Ammon's horn (tissue), 1 donor: ENCODE data around the gene PMEPA1.

ENCODE experiments used
- DNase-seq: peaks from one replicate; pipeline ENCODE4 v3.0.0-alpha.2; 2016; ENCODE audit warnings: low spot score

PMEPA1 gene

DNA sequence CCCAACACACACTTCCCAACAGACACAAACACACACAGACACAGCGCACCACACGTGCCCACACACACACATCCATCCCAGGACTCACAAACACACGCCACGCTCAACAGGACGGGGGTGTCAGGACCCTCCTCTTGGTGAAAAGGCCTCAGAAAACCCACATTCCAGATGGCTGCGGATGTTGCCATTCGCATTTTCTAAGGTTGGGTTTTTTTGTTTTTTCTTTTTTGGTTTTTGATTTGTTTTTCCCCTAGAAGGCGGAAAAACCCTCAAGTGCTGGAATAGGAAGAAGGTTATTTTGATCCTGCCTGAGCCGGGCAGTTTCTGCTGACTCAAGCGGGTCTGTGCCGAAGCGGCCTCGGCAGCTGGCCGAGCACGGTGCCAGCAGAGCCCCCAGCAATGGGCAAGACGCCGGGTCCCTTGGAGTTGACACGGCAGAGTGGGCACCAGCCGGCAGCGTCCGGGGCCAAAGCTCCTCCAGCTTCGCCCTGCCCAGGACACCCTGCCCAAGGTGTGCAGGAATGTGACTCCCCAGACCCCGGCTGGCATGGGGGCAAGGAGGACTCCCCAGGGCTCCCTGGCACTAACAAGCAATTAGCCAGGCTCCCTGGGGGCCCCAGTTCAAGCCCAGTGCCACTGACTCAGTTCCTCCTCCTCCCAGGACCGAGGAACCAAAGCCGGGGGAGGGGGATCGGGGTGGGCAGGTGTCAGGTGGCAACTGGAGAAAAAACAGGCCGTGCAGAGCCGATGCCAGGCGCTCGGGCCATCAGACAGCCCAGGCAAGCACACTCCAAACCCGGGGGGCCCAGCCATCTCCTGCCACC lies 48.7 kb downstream of the PMEPA1 start:
- peak; percentile 42 for DNase-seq

DNA sequence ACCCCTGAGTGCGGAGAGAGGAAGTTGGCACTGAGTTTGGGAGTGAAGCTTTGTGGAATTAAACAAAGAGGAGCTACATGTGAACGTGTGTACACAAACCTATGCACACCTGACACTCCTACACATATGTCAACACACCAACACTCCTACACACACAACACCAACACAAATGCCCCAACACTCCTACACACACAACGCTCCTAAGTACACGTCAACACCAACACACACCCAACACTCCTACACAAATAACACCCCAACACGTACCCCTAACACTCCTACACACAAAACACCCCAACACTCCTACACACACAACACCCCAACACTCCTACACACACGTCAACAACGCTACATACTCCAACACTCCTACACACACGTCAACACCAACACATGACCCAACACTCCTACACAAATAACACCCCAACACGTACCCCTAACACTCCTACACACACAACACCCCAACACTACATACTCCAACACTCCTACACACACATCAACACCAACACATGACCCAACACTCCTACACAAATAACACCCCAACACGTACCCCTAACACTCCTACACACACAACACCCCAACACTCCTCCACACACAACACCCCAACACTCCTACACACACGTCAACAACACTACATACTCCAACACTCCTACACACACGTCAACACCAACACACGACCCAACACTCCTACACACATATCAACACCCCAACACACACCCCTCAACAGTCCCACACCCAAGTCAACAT lies 49.5 kb downstream of the PMEPA1 start:
- DNase-seq = no peak

DNA sequence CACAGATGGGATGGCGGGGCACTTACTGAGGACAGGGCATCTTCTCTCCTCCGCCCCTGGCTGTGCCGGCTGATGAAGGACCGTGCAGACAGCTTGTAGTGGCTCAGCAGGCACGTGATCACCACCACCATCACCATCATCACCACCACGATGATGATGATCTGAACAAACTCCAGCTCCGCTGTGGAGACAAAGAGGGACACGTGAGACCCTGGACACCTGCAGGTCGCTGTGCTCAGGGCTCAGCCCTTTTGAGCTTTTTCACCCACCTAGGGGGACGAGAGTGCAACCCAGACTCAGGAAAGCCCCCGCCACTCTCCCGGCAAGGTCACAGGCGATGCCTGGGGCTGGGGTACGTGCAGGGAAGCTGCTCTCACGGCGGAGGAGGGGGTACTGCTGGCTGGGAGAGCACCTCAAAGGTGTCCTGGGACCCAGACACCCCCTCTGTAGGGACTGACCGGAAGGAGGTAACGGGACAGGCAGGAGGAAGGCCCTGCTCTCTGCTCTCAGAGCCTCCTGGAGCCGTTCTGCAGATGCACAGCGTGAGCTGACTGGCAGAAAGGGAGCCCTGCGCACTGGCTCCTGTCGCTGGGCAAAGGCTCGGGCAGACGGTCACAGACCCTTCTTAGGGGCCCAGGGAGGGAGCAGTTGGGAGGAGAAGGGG lies 50.2 kb downstream of the PMEPA1 start:
- no peak for DNase-seq

DNA sequence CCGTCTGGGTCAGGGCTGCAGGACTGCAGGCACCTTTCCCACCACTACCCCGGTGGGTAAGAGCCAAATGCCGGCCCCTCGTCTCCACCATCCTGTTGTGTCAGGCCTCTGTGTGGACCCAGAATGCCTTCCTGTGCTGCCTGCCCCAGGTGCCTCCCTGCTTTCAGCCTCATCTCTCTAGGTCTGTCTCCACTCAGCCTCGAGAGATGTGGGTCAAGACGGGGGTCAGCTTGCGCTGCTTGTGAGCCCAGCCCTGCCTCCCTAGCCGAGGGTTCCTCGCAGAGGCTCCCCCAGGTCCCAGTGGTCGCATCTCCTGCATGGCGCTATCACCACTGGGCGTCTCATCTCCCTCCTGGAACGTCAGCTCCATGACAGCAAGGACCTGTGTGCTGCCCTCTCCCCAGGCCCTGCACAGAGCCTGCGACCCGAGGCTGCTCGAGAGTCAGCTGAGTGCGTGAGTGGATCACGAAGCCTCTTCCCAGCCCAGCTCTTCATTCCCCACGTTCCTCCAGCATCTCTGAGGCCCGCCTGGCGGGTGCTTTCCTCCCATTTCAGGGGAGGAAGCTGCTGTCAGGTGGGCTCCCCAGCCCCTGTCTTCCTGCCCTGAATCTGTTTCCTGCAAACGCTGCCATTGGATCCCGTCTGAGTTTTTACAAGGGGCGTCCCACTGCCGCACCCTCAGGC lies 50.8 kb downstream of the PMEPA1 start:
- no peak for DNase-seq

DNA sequence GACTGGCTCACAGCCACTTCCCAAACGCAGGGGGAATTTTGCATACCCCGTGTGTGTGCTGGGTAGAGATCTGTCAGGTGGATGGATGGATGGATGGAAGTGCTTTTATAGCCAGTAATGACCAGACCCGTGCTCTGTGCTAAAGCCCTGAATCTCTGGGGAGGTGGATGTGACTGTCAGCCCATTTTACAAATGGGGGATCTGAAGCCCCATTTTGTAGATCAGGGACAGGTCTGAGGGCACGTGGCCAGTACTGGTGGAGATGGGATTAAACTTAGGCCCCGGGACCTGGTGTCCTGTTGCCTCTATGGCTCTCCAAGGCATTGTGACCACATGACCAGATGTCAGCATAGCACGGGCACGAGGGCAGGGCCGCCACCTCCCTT lies 51.4 kb downstream of the PMEPA1 start:
- peak; percentile 1 for DNase-seq

DNA sequence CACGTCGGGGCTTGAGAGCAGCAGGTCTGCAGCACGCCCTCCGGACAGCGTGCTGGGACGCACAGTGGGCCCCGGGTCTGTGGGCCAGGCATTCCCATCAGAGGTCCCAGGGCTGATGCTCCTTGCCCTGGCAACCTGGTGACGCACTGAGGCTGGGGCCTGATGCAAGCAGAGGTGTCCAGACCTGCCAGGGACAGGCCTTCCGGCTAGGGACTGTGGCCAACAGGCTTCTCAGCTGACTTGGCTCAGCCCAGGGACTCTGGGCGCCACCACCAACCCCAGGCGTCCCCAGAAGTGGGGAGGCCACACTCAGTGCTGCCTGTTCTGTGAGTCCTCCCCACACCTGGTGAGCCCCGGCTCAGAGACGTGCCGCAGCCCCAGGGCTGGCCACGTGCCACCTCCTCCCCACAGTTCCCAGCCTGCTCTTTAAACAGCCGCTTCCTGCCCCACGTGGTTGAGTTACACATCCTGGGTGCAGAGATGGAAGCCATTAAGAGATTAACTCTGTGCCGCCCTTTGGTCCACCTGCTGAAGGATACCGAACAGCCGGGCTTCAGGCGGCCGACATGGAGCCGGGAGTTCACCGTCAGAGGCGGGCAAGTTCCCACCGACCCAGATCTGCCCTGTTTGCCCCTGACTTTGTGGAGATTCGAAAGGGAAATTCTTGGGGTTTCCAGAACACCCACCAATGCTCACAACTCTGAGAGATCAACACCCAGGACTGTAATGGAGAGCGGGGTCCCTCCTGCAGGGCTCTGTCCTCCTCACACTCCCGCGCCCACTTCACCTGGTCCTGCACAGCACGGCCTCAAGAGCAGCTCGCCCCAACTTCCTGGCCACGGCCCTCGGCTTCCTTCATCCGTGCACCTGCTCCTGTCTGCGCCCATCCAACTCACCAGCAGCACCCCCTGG lies 52.0 kb downstream of the PMEPA1 start:
- peak; percentile 10 for DNase-seq

DNA sequence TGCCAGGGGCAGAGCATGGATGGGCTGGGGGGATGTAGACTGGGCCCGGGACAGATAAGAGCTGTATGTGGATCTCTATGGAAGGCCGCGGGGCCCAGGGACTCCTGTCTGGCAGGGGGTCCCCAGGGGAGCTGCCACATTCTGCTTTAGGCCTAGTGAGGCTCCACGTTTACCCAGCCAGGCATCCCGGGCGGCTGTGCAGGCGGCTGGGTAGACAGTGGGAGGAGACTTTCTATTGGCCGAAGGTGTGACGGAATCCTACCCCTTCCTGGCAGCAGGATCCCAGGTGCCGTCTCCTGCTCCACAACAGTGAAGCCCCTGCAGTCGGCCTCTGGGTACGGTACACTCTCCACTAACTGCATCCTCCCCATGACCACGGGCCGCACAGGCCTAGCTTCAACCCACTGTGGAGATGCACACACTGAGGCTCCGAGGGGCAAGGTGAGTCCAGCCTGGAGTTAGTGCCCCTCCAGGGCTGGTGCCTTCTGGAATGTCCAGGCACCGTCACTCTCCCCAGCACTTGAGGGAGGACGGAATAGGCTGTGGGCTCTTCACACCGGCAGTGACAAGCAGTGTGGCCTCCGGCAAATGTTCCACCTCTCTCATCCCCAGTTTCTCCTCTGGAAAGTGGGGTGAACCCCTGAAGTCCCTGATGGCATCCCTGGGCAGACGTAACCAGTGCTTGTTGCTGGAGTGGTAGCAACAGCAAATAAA lies 52.8 kb downstream of the PMEPA1 start:
- DNase-seq = peak; percentile 1

DNA sequence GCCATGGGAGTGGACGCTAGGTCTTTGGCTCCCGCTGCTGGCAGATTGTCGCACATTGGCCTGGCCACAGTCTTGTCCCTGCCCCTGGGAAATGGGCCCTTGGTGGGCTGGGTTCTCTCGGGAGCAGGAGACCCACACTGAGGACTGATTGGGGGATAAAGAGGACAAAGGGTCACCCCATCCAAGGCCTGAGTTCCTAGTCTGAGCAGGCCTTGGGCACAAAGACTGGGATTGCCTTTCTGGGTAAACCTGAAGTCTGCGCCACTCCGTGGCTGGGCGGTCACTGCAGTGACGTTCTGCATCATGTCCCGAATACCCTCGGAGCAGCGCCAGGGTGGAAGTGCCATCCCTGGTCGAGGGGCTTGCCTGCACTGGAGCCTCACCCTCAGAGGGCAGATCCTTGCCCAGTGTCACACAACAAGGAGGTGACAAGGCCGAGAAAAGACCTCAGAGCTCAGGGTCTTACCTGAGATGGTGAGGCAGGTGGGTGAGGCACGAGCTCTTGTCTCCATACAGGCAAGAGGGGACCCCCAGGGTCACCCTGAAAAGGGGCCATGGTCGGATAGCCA lies 53.5 kb downstream of the PMEPA1 start:
- DNase-seq = no peak

DNA sequence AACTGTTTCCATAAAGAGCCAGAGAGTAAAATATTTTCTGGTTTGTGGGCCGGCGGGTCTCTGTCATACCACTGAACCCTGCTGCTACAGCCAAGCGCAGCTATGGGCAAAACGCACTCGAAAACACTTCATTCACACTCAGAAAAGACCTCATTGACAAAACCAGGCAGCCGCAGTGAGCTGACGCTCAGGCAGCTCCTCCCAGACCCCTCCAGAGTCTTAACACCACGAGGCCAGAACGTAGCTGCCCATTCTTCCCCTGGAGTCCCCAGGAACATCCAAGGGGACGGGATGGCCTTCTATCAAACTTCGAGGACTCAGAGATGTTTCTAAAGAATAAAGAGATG lies 54.0 kb downstream of the PMEPA1 start:
- no peak for DNase-seq

DNA sequence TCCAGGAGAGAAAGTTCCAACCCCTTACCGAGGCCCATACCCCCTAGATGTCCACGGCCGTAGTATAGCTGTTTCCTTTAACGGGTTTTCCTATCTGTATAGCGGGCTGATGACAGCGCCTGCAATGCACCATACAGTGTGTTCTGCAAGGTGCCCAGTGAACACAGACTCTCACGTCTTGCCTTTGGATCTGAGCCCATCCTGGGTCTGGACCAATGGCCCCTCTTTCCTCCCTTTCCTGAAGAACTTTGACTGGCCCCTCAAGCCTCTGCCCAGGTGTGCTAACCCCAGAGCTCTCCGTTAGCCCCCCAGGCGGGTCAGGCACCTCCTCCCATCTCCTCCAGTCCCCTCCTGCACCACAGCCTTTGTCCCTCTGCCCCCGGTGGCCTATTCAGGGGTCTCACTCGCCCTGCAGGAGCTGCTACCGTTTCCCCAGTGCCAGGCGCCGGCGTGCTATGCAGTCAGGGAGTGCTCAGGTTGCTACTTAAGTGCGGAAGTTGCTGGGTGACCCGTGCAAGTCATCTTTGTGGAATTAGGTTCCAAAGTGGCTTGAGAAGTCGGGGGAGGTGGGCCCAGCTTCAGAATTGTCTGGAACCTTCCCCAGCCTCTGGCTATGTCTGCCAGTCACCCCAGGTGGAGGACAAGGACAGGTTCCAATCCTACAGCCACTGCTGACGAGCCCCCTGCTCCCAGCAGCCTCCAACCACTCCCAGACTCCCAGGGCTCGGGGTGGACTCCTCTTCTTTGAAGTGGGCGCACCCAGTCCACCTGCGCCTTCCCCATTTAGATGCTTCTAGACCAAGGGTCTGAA lies 54.6 kb downstream of the PMEPA1 start:
- DNase-seq = no peak

DNA sequence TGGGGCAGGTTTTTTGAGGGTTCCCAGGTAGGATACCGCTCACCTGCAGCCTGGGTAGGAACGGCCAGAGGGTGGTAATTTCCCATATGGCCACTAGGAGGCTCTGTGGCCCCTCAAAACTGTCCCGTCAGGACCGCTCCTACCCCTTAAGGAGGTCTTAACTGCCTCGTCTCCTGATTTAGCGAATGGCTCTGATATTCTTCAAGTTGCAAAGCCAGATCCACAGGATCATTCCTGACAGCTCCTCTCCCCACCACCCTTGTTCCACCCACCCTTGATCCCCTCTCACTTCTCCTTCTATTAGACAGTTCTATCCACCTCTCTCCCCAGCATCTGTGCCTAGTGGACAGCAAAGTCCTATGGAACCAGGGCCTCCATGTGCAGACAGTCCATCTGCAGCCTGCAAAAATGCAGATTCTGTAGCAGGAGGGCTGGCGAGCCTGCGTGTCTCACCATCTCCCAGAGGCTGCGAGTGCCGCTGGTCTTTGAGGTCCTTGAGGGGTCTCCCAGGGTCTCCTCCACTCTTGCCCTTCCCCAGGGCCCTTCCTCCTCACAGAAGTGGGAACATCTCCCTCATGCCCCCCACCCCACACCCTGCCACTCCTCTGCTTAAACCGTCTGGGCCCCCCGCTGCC lies 55.3 kb downstream of the PMEPA1 start:
- peak; percentile 78 for DNase-seq

DNA sequence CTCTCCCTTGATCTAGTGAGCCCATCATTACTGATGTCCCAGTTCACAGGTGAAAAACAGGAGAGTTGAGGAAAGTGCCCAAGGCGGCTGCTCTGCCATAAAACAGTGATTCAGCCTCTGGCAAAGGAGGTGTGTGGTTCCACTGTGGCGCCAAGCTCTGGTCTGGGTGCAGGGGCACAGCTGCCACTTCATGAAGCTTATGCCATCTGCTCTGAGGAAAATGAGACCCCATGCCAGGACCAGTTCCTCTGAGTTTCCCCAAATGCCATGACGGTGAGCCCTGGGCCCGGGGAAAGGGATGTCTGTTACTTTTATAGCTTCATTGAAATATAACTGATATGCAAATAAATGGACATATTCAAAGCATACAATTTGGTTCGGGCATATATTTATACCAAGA lies 55.9 kb downstream of the PMEPA1 start:
- DNase-seq = no peak

DNA sequence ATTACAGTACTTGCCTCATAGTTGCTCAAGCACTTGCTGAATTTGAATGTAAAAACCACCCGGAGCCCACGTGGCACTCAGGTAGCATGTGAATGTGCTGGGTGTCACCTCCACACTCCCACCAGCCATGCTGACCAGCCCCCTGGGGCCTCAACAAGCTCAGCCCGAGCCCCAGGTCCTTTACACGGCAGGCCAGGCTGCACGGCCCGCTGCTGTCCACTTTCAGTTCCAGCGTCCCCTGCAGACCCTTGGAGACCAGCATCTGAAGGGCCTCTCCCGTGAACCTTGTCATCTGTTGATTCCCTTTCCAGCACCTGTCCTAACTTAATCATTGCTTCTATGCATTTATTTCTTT lies 56.3 kb downstream of the PMEPA1 start:
- no peak for DNase-seq

DNA sequence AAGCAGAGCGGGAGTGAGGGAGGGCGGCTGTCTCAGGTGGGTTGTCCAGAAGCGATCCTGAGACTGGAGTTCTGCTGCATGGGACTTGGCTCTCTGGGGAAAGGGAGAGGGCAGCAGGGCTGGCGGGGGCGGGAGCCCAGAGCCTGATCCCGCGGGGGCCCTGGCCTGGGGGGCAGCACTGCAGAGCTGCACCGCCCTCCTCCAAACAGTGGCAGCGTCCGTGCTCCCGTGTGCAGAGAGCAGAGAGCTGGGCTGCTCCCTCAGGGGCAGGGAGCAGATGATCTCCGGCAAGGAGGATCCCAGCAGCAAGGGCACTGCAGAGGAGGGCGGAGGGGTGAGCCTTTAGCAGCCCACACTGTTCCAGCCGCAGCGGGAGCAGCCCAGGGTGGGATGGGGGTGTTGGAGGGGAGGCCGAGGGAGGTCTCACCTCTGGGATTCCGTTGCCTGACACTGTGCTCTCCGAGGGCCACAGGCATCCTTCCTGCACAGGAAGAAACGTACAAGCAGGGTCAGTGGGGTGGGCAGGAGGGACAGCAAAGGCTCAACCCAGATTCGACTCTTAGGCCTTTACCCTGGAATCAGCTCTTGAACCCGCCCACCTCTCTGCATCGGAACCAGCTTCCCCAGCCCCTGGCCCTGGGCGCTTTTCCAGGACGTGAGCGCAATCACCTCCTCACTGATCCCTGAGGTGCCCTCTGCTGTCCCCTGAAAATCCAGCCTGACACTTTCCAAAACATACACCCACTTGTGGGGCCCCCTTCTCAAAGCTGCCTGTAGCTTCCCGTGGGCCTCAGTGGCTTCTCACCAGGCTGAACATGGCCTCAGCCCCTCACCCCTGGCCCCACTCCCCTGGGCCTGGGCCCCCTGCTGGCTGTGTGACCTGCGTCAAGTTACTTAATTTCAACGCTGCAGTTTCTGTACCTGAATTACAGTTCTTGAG lies 56.9 kb downstream of the PMEPA1 start:
- no peak for DNase-seq

DNA sequence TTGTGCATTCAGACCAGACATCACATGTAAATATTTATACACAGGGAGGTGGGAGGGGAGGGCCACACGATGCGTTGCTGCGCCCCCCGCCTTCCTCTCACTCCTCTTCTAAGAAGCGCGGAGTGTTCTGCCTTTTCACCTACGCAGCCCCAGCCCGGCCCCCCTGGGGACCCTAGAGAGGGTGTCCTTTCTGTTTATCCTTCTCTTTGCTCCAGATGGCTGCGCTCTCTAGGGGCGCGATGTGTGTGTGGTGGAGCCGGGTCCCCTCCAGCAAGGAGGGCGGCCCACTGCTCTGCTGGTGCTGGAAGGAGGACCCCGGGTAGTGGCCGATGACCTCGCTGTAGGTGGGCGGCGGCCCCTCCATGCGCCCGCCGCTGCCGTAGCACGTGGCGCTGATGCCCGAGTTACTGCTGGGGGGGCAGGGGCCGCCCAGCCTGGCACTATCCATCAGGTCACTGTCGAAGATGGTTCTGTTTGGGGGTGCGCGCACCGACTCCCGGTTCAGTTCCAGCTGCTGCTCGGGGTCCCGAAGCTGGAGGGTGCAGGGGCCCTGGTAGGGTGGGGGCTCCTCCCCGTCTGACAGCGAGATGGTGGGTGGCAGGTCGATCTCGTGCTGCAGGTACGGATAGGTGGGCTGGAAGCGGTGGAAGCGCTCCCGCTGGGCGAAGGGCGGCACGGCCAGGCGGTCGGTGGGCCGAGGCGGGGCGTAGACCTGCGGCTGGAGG lies 57.8 kb downstream of the PMEPA1 start:
- no peak for DNase-seq

DNA sequence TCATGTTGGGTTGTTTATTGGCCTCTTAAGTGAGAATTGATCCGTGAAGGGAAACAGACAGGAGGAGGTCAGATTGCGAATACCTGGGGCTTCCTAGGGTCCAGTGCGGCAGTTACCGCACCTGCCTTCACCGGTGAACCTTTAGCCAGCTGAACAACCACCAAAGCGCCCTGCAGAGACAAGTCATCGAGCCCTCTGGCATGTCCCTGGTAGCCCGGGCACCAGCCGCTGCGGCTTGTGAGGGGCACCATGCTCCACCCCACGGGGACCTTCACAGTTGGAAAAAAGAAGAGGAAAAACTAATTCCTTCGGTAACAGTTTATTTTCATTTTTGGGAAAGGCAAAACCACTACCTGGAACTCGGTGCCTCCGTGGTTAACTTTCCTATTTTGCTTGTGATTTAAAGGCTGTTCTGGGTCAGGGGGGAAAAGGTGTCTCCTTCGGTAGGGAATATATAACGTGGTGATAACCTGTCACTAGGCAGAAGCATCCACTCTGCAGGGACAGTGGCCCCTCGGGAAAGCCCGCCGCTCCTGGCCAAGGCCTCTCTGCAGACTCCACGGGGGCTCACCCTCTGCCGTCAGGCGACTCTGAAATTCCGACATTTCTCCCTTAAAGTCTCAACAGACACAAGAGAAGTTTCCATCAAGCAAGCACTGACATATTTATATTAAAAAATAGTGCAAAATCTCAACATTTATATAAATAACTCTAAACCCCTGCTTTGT lies 58.9 kb downstream of the PMEPA1 start:
- no peak for DNase-seq

DNA sequence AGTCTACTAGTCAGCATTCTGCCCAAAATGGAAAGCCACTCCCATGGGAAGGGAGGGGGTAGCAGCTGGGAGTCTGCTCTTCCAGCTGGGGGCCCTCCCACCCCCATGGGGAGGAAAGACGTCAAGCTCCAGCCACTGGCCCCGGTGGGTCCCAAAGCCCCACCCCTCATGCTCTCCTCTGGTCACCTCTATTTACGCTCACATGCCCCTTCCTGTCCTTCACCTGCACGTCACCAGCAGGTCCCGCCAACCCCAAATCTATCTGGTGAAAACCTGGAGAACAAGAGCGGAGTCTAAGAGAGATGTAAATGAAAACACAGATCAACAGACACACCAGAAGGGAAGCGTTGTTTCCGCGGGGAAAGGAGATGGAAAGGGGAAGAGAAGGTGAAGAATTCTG lies 59.5 kb downstream of the PMEPA1 start:
- no peak for DNase-seq
